GM18858 (cell line): ENCODE measurements around the gene ALKBH4.
"Not testable (repeated sequence)": the region's sequence is repeated elsewhere in the genome, so short reads cannot be mapped to it uniquely, and the experiment has no call there.

ENCODE experiments used
- ATAC-seq: cut with Tn5 transposase; IDR thresholded peaks from one replicate; pipeline ENCODE4 v1.9.1; 2021; ENCODE audit not compliant: unreplicated experiment

ALKBH4 gene

DNA sequence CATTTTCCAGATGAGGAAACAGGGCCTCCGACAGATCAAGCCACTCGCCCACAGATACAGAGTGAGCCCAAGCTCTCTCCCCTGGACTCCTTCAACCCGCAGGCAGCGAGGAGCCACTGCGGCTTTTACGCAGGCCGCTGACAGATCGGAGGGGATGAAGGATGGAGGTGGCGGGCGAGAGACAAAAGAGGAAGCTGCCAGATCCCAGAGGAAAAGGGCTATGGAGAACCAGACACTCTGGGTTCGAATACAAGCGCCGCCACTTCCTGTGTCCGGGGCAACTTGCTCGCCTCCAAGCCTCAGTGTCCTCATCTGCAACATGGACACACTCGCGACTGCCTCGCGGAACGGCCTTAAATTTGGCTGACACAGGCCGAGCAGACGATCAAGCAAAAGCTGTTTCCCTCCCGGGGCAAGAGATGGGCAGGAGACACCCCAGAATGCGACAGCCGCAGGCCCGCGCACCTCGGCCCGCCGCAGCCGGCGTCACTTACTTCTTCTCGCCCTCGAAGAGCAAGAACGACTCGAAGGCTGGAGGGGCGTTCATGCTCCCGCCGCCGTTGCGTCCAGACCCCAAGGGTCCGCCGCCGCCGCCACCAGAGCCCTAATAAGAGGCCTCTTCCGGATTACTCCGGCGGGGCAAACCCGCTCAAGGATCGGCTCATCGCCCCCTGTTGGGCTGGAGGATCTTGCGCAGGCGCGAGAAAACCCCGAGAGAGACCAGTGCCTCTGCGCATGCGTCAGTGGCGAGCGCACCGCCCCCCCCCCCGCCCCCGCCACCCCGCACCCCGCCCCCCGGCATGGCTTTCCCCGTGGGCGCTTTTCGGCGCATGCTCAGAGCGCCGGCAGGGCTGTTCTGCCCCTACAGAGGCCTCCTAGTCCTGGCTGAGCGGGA, 13.9 kb upstream of the ALKBH4 start, which contains the start of gene POLR2J:
TSS of gene POLR2J (minus strand) at position 609 of the 895 bp plus-strand sequence. CDS start at position 547, 62 bp downstream.
- ATAC-seq: peak; percentile 68

DNA sequence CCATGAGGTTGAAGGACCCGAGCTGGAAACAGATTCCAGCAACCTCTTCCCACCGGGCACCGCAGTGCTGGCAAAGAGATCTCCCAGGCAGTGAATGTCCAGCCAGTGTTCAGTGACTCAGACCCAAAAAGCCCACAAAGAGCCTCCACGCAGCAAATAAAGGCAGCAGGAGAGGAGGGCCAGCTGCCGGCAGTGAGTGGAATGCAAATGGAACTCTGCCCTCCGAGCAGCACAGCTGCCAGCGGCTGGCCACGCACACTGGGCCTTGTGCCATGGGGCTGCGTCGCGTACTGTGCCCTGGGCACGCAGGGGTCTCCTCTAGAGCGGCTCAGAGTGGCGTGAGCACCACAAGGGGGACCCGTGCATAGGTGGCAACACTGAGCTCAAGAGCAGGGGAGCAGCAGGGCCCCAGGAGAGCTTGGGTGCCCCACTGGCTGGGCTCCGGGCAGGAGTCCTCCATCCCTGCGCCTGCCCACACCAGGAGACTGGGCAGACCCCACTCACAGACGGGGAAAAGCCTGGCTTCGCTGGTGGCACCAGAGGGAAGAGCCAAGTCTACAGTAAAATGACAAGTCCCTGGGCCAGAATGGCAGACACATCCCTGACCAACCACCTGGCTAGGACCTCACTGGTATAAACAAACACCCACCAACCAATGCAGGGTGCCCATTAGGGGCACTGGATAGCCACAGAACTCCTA, 10.2 kb upstream of the ALKBH4 start:
- not testable (repeated sequence) for ATAC-seq

GRCh38 chr7:102474116-102474515, 9.5 kb upstream of the ALKBH4 start:
- not testable (repeated sequence) for ATAC-seq

GRCh38 chr7:102473271-102473991, 8.8 kb upstream of the ALKBH4 start:
- ATAC-seq: no peak

GRCh38 chr7:102472126-102473041, 7.7 kb upstream of the ALKBH4 start:
- ATAC-seq: no peak

GRCh38 chr7:102471791-102472125, 7.1 kb upstream of the ALKBH4 start:
- ATAC-seq: no peak

- no peak for ATAC-seq
These were observed 5.5 kb upstream of the ALKBH4 start for GRCh38 chr7:102469972-102470825.

DNA sequence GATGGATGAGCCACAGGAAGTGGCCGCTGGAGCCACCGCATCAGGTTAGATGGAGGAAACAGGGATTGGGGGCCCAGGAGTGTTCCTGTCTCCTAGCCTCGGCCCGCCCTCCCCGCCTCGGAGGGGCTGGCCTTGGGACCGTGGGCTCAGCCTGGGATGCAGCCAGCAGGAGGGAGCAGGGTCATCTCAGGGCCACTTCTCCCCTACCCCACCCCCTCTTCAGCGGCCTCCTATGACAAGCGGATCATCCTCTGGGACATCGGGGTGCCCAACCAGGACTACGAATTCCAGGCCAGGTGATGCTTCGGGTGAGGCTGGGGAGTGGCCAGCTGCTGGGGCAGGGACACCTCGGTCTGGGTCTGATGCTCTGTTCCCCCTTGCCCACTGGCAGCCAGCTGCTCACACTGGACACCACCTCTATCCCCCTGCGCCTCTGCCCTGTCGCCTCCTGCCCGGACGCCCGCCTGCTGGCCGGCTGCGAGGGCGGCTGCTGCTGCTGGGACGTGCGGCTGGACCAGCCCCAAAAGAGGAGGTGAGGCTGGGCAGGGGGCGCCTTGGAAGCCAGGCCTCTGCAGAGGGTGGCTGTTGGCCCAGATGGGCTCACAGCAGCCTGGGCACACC, 4.8 kb upstream of the ALKBH4 start:
- no peak for ATAC-seq

GRCh38 chr7:102468478-102469350, 4.1 kb upstream of the ALKBH4 start:
- no peak for ATAC-seq

DNA sequence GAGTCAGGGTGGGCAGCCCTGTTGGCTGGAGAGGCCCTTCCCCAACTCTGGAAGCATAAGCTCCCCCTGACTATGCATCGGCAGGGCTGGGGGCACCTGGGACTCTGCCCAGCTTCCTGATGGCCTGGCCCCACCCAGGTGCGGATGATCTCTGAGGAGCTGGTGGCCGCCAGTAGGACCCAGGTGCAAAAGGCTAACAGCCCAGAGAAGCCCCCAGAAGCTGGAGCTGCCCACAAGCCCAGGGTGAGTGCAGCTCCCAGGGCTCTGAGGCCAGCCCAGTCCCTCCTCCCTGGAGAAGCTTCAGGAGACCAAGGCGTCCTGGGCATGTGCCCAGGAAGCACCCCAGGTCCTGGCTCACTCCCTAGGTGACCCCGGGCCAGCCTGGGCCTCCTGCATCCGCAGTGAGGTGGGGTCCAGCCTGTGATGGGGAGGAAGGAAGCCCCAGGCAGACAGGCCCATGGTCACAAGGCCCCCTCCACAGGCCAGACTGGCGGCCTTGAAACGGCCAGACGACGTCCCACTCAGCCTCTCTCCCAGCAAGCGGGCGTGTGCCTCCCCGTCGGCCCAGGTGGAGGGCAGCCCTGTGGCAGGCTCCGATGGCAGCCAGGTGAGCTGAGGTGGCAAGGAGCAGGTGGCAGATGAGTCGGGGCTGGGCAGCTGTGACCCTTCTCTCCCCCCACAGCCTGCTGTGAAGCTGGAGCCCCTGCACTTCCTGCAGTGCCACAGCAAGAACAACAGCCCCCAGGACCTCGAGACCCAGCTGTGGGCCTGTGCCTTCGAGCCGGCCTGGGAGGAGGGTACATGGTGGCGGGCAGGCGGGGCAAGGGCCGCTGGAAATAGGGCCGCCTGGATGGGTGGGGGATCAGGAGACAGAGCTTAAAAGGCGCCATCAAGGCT, 3.2 kb upstream of the ALKBH4 start:
- no peak for ATAC-seq

GRCh38 chr7:102466097-102466496, 1.4 kb upstream of the ALKBH4 start:
- no peak for ATAC-seq

- ATAC-seq: no peak
These were observed 654 bp downstream of the ALKBH4 start for GRCh38 chr7:102463841-102464576.

- ATAC-seq: no peak
These were observed 4.2 kb downstream of the ALKBH4 start for GRCh38 chr7:102460467-102460866.

DNA sequence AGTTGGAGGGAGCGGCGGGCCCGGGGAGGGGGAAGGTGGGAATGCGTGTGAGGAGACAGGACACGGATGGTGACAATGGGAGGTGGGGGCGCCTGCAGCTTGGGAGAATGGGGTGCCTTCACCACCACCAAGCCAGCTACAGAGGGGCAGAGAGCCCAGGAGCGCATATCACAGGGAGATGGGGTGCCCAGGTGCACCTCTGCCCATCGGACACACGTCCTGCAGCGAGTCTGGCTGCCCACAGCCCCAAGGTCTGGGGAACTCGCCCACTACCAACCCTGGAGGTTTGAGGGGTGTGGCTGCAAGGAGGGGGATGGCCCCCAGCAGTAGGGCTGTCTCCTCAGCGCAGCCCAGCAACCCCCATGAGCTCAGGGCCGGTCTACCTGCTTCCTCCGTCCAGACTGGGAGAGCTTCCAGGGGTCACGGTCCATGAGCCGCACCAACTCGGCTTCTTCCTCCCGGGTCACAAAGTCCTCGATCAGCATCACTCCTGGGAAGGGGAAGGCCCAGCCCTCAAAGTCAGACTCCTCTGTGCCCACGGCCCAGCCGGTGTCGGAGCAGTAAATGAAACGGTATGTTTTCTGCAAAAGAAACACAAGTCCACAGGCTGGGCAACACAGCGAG, 5.3 kb downstream of the ALKBH4 start:
- ATAC-seq: no peak

DNA sequence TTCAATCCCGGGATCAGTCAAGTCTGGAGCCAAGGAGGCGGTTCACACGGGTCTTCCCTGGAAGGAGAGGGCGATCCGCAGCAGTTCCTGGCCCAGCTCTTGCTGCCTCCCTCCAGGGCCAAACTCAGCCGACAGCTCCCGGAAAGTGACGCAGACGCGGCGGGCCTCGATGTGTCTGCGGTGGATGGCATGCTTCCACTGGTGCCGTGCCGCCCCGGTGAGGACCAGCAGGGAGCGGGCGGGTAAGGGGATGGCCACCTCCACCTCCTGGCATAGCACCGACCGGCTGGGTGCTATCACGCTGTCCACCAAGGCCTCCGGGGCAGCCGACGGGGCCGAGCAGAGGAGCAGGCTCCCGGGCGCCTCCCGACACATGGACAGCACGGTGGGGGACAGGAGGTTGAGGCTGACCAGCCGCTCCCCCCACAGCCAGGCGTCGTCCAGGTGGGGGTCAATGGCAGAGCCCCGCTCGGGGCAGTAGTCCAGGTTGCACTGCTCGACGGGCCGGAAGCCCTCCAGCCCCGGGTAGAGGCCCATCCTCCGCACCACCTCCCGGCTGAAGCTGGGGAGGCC, 7.2 kb downstream of the ALKBH4 start:
- no peak for ATAC-seq

DNA sequence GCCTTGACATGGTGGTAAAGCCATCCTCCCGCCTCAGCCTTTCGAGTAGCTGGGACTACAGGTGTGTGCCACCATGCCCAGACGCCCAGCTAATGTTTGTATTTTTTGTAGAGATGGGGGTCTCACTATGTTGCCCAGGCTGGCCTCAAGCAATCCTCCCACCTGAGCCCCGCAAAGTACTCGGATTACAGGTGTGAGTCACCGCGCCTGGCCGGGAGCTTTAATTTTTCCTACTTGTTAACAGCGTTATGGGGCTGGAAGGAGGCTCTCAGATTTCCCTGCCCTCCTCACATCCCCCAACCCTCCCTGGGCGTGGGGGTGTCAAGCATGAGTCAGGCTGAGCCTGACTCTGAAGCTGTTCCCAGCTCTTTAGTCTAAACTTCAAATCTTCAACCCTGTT, 8.3 kb downstream of the ALKBH4 start:
- ATAC-seq: no peak
